Neural cell (in vitro differentiated cells): ENCODE measurements around the gene DNPEP. TPM values are rescaled to one million over a fixed set of nuclear protein-coding genes. Genes with fewer than 3 reads are reported as not detected.

Experiments
- H2AFZ ChIP-seq: fragments of 200-600, 300-800 bp; sonication (generic), shearing (Covaris generic); 2 replicates; pipeline ENCODE4 v1.6.0; 2014; ENCODE audit warnings: low read depth, mild to moderate bottlenecking, antibody characterized with exemption, low read length, moderate library complexity
- H3F3A ChIP-seq: fragments of 200-600 bp; shearing (Covaris generic); 2 replicates; pipeline ENCODE4 v1.6.1; 2016; ENCODE audit warnings: mild to moderate bottlenecking, moderate library complexity, mixed read lengths, antibody characterized with exemption, low read length; ENCODE audit not compliant: insufficient read depth, poor library complexity, severe bottlenecking
- H3K27ac ChIP-seq: fragments of 200-600, 300-800 bp; sonication (generic), shearing (Covaris generic); 2 replicates; pipeline ENCODE4 v1.5.1; 2014; ENCODE audit warnings: mild to moderate bottlenecking, low read length, moderate library complexity
- H3K27me3 ChIP-seq: fragments of 300-800, 200-600 bp; sonication (generic), shearing (Covaris generic); 2 replicates; pipeline ENCODE4 v1.6.0; 2014; ENCODE audit warnings: mild to moderate bottlenecking, low read depth, low read length, moderate library complexity; ENCODE audit not compliant: insufficient read depth
- H3K36me3 ChIP-seq: fragments of 300-800, 200-600 bp; sonication (generic), shearing (Covaris generic); 2 replicates; pipeline ENCODE4 v1.5.1; 2014; ENCODE audit warnings: mild to moderate bottlenecking, antibody characterized with exemption, low read length, moderate library complexity; ENCODE audit not compliant: insufficient read depth
- H3K4me2 ChIP-seq: fragments of 300-800, 200-600 bp; sonication (generic), shearing (Covaris generic); 2 replicates; pipeline ENCODE4 v1.6.0; 2014; ENCODE audit warnings: mild to moderate bottlenecking, low read length
- H3K4me3 ChIP-seq: fragments of 300-800, 200-600 bp; sonication (generic), shearing (Covaris generic); 2 replicates; pipeline ENCODE4 v1.5.1; 2014; ENCODE audit warnings: mild to moderate bottlenecking, low read length, moderate library complexity
- H3K79me2 ChIP-seq: fragments of 200-600 bp; shearing (Covaris generic); replicated peaks from 2 replicates; pipeline ENCODE4 v1.6.0; 2014; ENCODE audit warnings: mild to moderate bottlenecking, low read length, moderate library complexity; ENCODE audit not compliant: insufficient read depth
- H3K9ac ChIP-seq: fragments of 300-800, 200-600 bp; sonication (generic), shearing (Covaris generic); 2 replicates; pipeline ENCODE4 v1.6.1; 2016; ENCODE audit warnings: mild to moderate bottlenecking, low read length, mixed read lengths
- H3K9me2 ChIP-seq: fragments of 200-600 bp; shearing (Covaris generic); 2 replicates; pipeline ENCODE4 v1.6.1; 2016; ENCODE audit warnings: mild to moderate bottlenecking, low read length, mixed read lengths; ENCODE audit not compliant: insufficient read depth
- H3K9me3 ChIP-seq: fragments of 200-600, 300-800 bp; sonication (generic), shearing (Covaris generic); 2 replicates; pipeline ENCODE4 v1.6.1; 2016; ENCODE audit warnings: mild to moderate bottlenecking, mixed run types, low read length, moderate library complexity, mixed read lengths
- H4K20me1 ChIP-seq: fragments of 200-600 bp; shearing (Covaris generic); 2 replicates; pipeline ENCODE4 v1.6.1; 2016; ENCODE audit warnings: mild to moderate bottlenecking, mixed run types; ENCODE audit not compliant: insufficient read depth
- CTCF ChIP-seq: fragments of 450-650 bp; IDR thresholded peaks from 2 replicates; pipeline ENCODE4 v1.5.1; 2014; ENCODE audit warnings: antibody characterized with exemption, mild to moderate bottlenecking, moderate library complexity; ENCODE audit not compliant: poor library complexity, severe bottlenecking
- EZH2 ChIP-seq: fragments of 200-600, 300-800 bp; shearing (Covaris generic), sonication (generic); IDR thresholded peaks from 2 replicates; pipeline ENCODE4 v1.6.1; 2014; ENCODE audit warnings: antibody characterized with exemption, low read length, borderline replicate concordance, mild to moderate bottlenecking; ENCODE audit not compliant: insufficient read depth, poor library complexity, severe bottlenecking
- RAD21 ChIP-seq: fragments of 450-650 bp; conservative IDR thresholded peaks from 2 replicates; pipeline ENCODE4 v1.6.1; 2014; ENCODE audit warnings: antibody characterized with exemption, mild to moderate bottlenecking, moderate library complexity
- REST ChIP-seq: IDR thresholded peaks from 2 replicates; pipeline ENCODE4 v1.6.1; 2012; ENCODE audit warnings: borderline replicate concordance
- SMC3 ChIP-seq: fragments of 450-650 bp; conservative IDR thresholded peaks from 2 replicates; pipeline ENCODE4 v1.6.1; 2014; ENCODE audit warnings: antibody characterized with exemption, mild to moderate bottlenecking, moderate library complexity; ENCODE audit not compliant: poor library complexity
- polyA plus RNA-seq: library from polyadenylated mRNA; depleted of rRNA; stranded (reverse); fragments of >200 nt; gene quantifications from 2 replicates; pipeline ENCODE4 v1.2.3, GENCODE V29; 2014

DNPEP gene
- polyA plus RNA-seq, 1 donor from 2014 or later: 11.9 TPM

GRCh38 chr2:219381448-219381847, 6.3 kb downstream of the DNPEP start:
- TF ChIP-seq EZH2 (no peak), CTCF (no peak), REST (no peak)
- no peaks in the 10 kb centered on the region for H3K79me2 ChIP-seq
- H3K4me3 ChIP-seq: no peak overlapping the region

GRCh38 chr2:219380926-219381325, 6.8 kb downstream of the DNPEP start:
- no peaks in the 10 kb centered on the region for H3K36me3 ChIP-seq
- H3K4me3 ChIP-seq: no peak overlapping the region
- no peaks in the 10 kb centered on the region for H3K27me3 ChIP-seq
- H3F3A ChIP-seq: no peaks in the 10 kb centered on the region
- H3K79me2 ChIP-seq: no peaks in the 10 kb centered on the region
- no peak overlapping the region for H3K27ac ChIP-seq
- TF ChIP-seq RAD21 (no peak), REST (no peak), SMC3 (no peak)
- H3K9me3 ChIP-seq: no peaks in the 10 kb centered on the region
- H3K9me2 ChIP-seq: no peaks in the 10 kb centered on the region
- H4K20me1 ChIP-seq: no peaks in the 10 kb centered on the region
- no peak overlapping the region for H3K9ac ChIP-seq
- no peak overlapping the region for H2AFZ ChIP-seq
- no peak overlapping the region for H3K4me2 ChIP-seq

More at GRCh38 chr2:219381448-219381847, 6.3 kb downstream of the DNPEP start:
- Histone ChIP-seq H3K9me2 (no peaks in the 10 kb centered on the region), H3K9me3 (no peaks in the 10 kb centered on the region), H3K27me3 (no peaks in the 10 kb centered on the region), H3K27ac (no peak overlapping the region), H3K9ac (no peak overlapping the region), H4K20me1 (no peaks in the 10 kb centered on the region), H3K4me2 (no peak overlapping the region), H3F3A (no peaks in the 10 kb centered on the region), H3K36me3 (no peaks in the 10 kb centered on the region), H2AFZ (no peak overlapping the region)
